A549 (cell line): Measurements from ENCODE around the gene PPA1. TPM values are rescaled to one million over a fixed set of nuclear protein-coding genes. Genes with fewer than 3 reads are reported as not detected.

ENCODE experiments used
- ATAC-seq, 2 experiments: fragments of 200-7000 bp in 1 of 2; fragments of >200 bp in 1 of 2; cut with Nextera tagmentation in 1 of 2; cut with Tn5 transposase in 1 of 2; 3 replicates each; pipeline versions ENCODE4 v1.8.0 to v1.9.1; 2018 to 2020; ENCODE audit warnings: mild to moderate bottlenecking in 1 of 2, moderate library complexity in 1 of 2
- CTCF ChIA-PET: fragments of 300-600 bp; sonication (Branson Sonifier 250); formaldehyde crosslinking; extraction: SDS; loops from one replicate; lab custom pipeline; 2021; ENCODE audit warnings: antibody characterized with exemption, inconsistent platforms; lab: Yijun Ruan, JAX
- POLR2A ChIA-PET: fragments of 350-600 bp; formaldehyde crosslinking; extraction: SDS; loops from one replicate; lab custom pipeline; 2021; ENCODE audit warnings: antibody characterized with exemption, inconsistent platforms; lab: Yijun Ruan, JAX
- DNase-seq, 2 experiments: peaks; one replicate each; pipeline versions ENCODE4 v3.0.0 to v3.0.0-alpha.2; 2011 to 2016; ENCODE audit warnings: low read depth in 1 of 2, low spot score in 1 of 2
- FAIRE-seq: peaks from 2 replicates; lab custom pipeline; 2011; peaks lifted over from hg19 to GRCh38; lab: Jason Lieb, UNC
- H3K27ac ChIP-seq, 2 experiments: fragments of >200 bp; sonication (Bioruptor Twin); formaldehyde crosslinking; 3 replicates each; pipeline ENCODE4 v1.5.1; 2016 to 2017
- H3K4me1 ChIP-seq: fragments of >200 bp; sonication (Bioruptor Twin); formaldehyde crosslinking; 3 replicates; pipeline ENCODE4 v1.6.1; 2016
- H3K4me2 ChIP-seq: fragments of >200 bp; sonication (Bioruptor Twin); formaldehyde crosslinking; 3 replicates; pipeline ENCODE4 v1.6.1; 2016
- H3K4me3 ChIP-seq: fragments of >200 bp; sonication (Bioruptor Twin); formaldehyde crosslinking; 3 replicates; pipeline ENCODE4 v1.5.1; 2016
- H3K9me3 ChIP-seq: fragments of >200 bp; sonication (Bioruptor Twin); formaldehyde crosslinking; 3 replicates; pipeline ENCODE4 v1.6.1; 2016
- CHD2 ChIP-seq: fragments of 150-350 bp; IDR thresholded peaks from 2 replicates; pipeline ENCODE4 v1.6.1; 2014; ENCODE audit warnings: low read length; ENCODE audit not compliant: partially characterized antibody
- EHMT2 ChIP-seq: fragments of 200-600 bp; sonication (generic); IDR thresholded peaks from 2 replicates; pipeline ENCODE4 v1.6.1; 2016; ENCODE audit warnings: antibody characterized with exemption, low read depth, mild to moderate bottlenecking, moderate library complexity
- FOXS1 ChIP-seq: fragments of 250-450 bp; sonication (Bioruptor Pico); IDR thresholded peaks from 2 replicates; pipeline ENCODE4 v1.5.0; 2020; ENCODE audit warnings: mild to moderate bottlenecking, moderate library complexity
- GATA3 ChIP-seq: IDR thresholded peaks from 2 replicates; pipeline ENCODE4 v1.6.1; 2012; ENCODE audit warnings: borderline replicate concordance
- HDAC2 ChIP-seq: fragments of 200-600 bp; sonication (generic); IDR thresholded peaks from 2 replicates; pipeline ENCODE4 v1.6.1; 2016
- HOXB13 ChIP-seq: fragments of 250-450 bp; sonication (Bioruptor Pico); IDR thresholded peaks from 2 replicates; pipeline ENCODE4 v1.5.0; 2020; ENCODE audit warnings: low read depth, mild to moderate bottlenecking, moderate library complexity
- HOXB5 ChIP-seq: fragments of 250-450 bp; sonication (Bioruptor Pico); IDR thresholded peaks from 2 replicates; pipeline ENCODE4 v1.5.0; 2020; ENCODE audit warnings: mild to moderate bottlenecking, moderate library complexity
- MYC ChIP-seq: IDR thresholded peaks from 2 replicates; pipeline ENCODE4 v1.6.1; 2012; ENCODE audit warnings: mild to moderate bottlenecking, inconsistent platforms, low read length, improper control_type of control experiment, borderline replicate concordance
- NR3C1 ChIP-seq: fragments of >200 bp; sonication (Bioruptor Twin); formaldehyde crosslinking; IDR thresholded peaks from 3 replicates; pipeline ENCODE4 v1.6.1; 2017
- PHF8 ChIP-seq: fragments of 200-600 bp; sonication (generic); IDR thresholded peaks from 2 replicates; pipeline ENCODE4 v1.6.1; 2016; ENCODE audit warnings: low read depth, mild to moderate bottlenecking, antibody characterized with exemption, moderate library complexity, borderline replicate concordance
- POLR2A ChIP-seq: IDR thresholded peaks from 2 replicates; pipeline ENCODE4 v1.6.1; 2012; ENCODE audit warnings: mild to moderate bottlenecking, low read length
- TP53 ChIP-seq: fragments of 250-450 bp; sonication (Bioruptor Pico); IDR thresholded peaks from 2 replicates; pipeline ENCODE4 v1.5.0; 2021; ENCODE audit warnings: mild to moderate bottlenecking, moderate library complexity
- WGBS: methylation state at CpG from one replicate; pipeline ENCODE4 v1.1.6; 2017; ENCODE audit errors: missing lambda C conversion rate; 5-methylcytosine and 5-hydroxymethylcytosine counted together
- polyA minus RNA-seq: library from RNA; depleted of rRNA, polyadenylated mRNA; stranded (reverse); fragments of >200 nt; gene quantifications from 2 replicates; pipeline ENCODE4 v1.2.3, GENCODE V29; 2011; rRNA and poly(A)+ RNA removed
- polyA plus RNA-seq, 4 experiments: library from polyadenylated mRNA; depleted of rRNA in 3 of 4; stranded (reverse); fragments of >200 nt; fragmentation: RNase III in 1 of 4; extraction: RNeasy Plus Mini Kit Qiagen cat#74134 plus additional on column Dnase treatment in 1 of 4; gene quantifications; 2 replicates in 3 of 4; 3 replicates in 1 of 4; pipeline ENCODE4 v1.2.3, GENCODE V29; 2011 to 2017
- TF ChIP-seq, protein P1 (sequence below): IDR thresholded peaks from 2 replicates; pipeline ENCODE4 v1.6.1; 2012
- TF ChIP-seq, protein P2 (sequence below): fragments of >200 bp; sonication (Bioruptor Twin); formaldehyde crosslinking; IDR thresholded peaks from 3 replicates; pipeline ENCODE4 v1.5.1; 2016
- TF ChIP-seq, protein P3 (sequence below): fragments of 250-450 bp; sonication (Bioruptor Pico); IDR thresholded peaks from 2 replicates; pipeline ENCODE4 v1.5.0; 2020; ENCODE audit warnings: low read depth, mild to moderate bottlenecking, moderate library complexity
- TF ChIP-seq, protein P4 (sequence below): fragments of 450-650 bp; IDR thresholded peaks from 2 replicates; pipeline ENCODE4 v1.6.1; 2014; ENCODE audit warnings: antibody characterized with exemption
- TF ChIP-seq, protein P5 (sequence below): IDR thresholded peaks from 2 replicates; pipeline ENCODE4 v1.6.1; 2012
- TF ChIP-seq, protein P6 (sequence below): fragments of >200 bp; sonication (Bioruptor Twin); formaldehyde crosslinking; IDR thresholded peaks from 2 replicates; pipeline ENCODE4 v1.6.1; 2016
- TF ChIP-seq, protein P7 (sequence below): IDR thresholded peaks from 2 replicates; pipeline ENCODE4 v1.6.1; 2012; ENCODE audit warnings: low read depth, borderline replicate concordance
- TF ChIP-seq, protein P8 (sequence below): fragments of 250-450 bp; sonication (Bioruptor Pico); IDR thresholded peaks from 2 replicates; pipeline ENCODE4 v1.5.0; 2021; ENCODE audit warnings: mild to moderate bottlenecking, moderate library complexity, borderline replicate concordance

Gene PPA1
- polyA plus RNA-seq (2011; rRNA removed) (219 and 273 TPM in 2 replicates), polyA plus RNA-seq (2017; fragmentation: RNase III; extraction: RNeasy Plus Mini Kit Qiagen cat#74134 plus additional on column Dnase treatment) (205 to 228 TPM (median 207 TPM) in 3 replicates), polyA minus RNA-seq (42.5 and 50.6 TPM in 2 replicates)
- polyA plus RNA-seq (2012; cell fraction: cytosol; rRNA removed) = 169 and 176 TPM in 2 replicates
- 66.2 and 82.5 TPM in 2 replicates for polyA plus RNA-seq (2012; cell fraction: nucleus; rRNA removed)

DNA sequence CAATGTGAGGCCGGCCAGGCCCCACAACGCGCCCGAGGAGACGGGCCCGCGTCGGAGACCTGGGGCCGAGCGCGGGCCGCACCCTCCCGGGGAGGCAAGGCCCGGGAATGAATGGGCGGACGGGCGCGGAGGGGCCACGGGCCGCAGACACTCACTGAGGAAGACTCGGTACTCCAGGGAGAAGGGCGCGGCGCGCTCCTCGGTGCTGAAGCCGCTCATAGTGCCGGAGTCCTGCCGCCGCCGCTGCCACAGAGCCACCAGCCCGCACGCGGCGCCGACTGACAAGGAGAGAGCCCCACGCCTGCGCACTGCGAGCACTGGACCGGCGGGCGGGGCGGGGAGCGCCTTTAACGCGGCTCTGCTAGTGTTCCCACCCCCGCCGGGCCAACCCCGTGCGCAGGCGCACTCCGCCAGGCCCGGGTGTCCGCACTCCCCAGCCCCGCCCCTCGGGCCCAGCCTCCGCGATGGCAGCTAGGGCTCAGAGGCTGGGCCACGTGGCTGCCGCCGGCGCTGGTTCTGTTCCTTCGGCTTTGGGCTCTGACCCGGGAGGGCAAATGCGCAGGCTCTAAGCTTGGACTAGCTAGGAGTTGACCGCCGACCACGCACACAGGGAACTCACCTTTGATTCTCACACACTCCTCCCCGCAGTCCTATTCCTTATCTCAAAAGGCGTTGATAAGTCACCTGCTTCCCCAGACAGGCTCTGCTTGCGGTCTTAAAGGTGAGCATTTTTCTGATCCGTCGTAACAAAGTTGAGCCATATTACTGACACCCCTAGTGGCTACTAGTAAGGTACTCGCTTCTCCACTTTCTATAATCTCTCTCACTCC, at the start of gene PPA1:
PPA1 (minus strand) TSS at position 321 of the 830 bp plus-strand sequence; CDS start at position 219, 102 bp downstream.
- H3K4me1 ChIP-seq = peaks cover 26% of the 10 kb centered on the region

More for the DNA sequence above, at the start of gene PPA1:
- peak within 1 kb of the TSS; percentile 88 for H3K4me2 ChIP-seq
- WGBS = 3% methylated on average over 20 of the region's 74 CpGs
- ChIA-PET CTCF (interaction anchor here (0.7 to 20.6 kb wide), 12 partner anchors 10 to 154 kb away, joined by 3 to 554 read pairs (median 6); partner anchors contain the start of gene LRRC20), POLR2A (interaction anchor here (0.5 to 2.3 kb wide), 13 partner anchors 8 to 170 kb away, joined by 3 to 12 read pairs (median 4); partner anchors contain the start of genes EIF4EBP2, SAR1A and TYSND1)
- peak; percentile 94 to 97 for ATAC-seq
- H3K9me3 ChIP-seq = no peaks in the 10 kb centered on the region
- peak within 1 kb of the TSS; percentile 89 to 90 for H3K27ac ChIP-seq
- DNase-seq = peak; percentile 96 to 97
- no peak for FAIRE-seq
- peak; percentile 80 for TF ChIP-seq POLR2A
- TF ChIP-seq HOXB5 = 0 out of 2 replicates have a peak, but pooled peaks have one; percentile 26
- TF ChIP-seq MYC = peak; percentile 98
- TF ChIP-seq CHD2 = no peak
- no peak for TF ChIP-seq HOXB13 (CRISPR knock-in tag)
- TF ChIP-seq, protein P1, sequence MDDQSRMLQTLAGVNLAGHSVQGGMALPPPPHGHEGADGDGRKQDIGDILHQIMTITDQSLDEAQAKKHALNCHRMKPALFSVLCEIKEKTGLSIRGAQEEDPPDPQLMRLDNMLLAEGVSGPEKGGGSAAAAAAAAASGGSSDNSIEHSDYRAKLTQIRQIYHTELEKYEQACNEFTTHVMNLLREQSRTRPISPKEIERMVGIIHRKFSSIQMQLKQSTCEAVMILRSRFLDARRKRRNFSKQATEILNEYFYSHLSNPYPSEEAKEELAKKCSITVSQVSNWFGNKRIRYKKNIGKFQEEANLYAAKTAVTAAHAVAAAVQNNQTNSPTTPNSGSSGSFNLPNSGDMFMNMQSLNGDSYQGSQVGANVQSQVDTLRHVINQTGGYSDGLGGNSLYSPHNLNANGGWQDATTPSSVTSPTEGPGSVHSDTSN = no peak
- TF ChIP-seq, protein P2, sequence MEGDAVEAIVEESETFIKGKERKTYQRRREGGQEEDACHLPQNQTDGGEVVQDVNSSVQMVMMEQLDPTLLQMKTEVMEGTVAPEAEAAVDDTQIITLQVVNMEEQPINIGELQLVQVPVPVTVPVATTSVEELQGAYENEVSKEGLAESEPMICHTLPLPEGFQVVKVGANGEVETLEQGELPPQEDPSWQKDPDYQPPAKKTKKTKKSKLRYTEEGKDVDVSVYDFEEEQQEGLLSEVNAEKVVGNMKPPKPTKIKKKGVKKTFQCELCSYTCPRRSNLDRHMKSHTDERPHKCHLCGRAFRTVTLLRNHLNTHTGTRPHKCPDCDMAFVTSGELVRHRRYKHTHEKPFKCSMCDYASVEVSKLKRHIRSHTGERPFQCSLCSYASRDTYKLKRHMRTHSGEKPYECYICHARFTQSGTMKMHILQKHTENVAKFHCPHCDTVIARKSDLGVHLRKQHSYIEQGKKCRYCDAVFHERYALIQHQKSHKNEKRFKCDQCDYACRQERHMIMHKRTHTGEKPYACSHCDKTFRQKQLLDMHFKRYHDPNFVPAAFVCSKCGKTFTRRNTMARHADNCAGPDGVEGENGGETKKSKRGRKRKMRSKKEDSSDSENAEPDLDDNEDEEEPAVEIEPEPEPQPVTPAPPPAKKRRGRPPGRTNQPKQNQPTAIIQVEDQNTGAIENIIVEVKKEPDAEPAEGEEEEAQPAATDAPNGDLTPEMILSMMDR = peak; percentile 38
- TF ChIP-seq, protein P3, sequence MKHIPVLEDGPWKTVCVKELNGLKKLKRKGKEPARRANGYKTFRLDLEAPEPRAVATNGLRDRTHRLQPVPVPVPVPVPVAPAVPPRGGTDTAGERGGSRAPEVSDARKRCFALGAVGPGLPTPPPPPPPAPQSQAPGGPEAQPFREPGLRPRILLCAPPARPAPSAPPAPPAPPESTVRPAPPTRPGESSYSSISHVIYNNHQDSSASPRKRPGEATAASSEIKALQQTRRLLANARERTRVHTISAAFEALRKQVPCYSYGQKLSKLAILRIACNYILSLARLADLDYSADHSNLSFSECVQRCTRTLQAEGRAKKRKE (CRISPR knock-in tag) = no peak
- TF ChIP-seq, protein P4, sequence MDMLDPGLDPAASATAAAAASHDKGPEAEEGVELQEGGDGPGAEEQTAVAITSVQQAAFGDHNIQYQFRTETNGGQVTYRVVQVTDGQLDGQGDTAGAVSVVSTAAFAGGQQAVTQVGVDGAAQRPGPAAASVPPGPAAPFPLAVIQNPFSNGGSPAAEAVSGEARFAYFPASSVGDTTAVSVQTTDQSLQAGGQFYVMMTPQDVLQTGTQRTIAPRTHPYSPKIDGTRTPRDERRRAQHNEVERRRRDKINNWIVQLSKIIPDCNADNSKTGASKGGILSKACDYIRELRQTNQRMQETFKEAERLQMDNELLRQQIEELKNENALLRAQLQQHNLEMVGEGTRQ = peak; percentile 79
- TF ChIP-seq GATA3 = peak; percentile 9; the same call in 1 of the 2 replicates
- peak; percentile 81 for TF ChIP-seq PHF8
- TF ChIP-seq, protein P5, sequence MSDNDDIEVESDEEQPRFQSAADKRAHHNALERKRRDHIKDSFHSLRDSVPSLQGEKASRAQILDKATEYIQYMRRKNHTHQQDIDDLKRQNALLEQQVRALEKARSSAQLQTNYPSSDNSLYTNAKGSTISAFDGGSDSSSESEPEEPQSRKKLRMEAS = peak; percentile 99
- TF ChIP-seq, protein P6, sequence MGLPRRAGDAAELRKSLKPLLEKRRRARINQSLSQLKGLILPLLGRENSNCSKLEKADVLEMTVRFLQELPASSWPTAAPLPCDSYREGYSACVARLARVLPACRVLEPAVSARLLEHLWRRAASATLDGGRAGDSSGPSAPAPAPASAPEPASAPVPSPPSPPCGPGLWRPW = no peak
- TF ChIP-seq, protein P7, sequence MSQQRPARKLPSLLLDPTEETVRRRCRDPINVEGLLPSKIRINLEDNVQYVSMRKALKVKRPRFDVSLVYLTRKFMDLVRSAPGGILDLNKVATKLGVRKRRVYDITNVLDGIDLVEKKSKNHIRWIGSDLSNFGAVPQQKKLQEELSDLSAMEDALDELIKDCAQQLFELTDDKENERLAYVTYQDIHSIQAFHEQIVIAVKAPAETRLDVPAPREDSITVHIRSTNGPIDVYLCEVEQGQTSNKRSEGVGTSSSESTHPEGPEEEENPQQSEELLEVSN = peak; percentile 87
- no peak for TF ChIP-seq NR3C1
- TF ChIP-seq FOXS1 (CRISPR knock-in tag) = no peak
- TF ChIP-seq TP53 (CRISPR knock-in tag) = no peak
- TF ChIP-seq, protein P8, sequence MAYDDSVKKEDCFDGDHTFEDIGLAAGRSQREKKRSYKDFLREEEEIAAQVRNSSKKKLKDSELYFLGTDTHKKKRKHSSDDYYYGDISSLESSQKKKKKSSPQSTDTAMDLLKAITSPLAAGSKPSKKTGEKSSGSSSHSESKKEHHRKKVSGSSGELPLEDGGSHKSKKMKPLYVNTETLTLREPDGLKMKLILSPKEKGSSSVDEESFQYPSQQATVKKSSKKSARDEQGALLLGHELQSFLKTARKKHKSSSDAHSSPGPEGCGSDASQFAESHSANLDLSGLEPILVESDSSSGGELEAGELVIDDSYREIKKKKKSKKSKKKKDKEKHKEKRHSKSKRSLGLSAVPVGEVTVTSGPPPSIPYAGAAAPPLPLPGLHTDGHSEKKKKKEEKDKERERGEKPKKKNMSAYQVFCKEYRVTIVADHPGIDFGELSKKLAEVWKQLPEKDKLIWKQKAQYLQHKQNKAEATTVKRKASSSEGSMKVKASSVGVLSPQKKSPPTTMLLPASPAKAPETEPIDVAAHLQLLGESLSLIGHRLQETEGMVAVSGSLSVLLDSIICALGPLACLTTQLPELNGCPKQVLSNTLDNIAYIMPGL (CRISPR knock-in tag) = no peak
- no peak for TF ChIP-seq EHMT2
- no peak for TF ChIP-seq HDAC2
- TF ChIP-seq, all 56 proteins: peak for 9
- peak within 1 kb of the TSS; percentile 91 for H3K4me3 ChIP-seq
